ENCODE results near the gene SOS1. TPM values are rescaled to one million over a fixed set of nuclear protein-coding genes. Genes with fewer than 3 reads are reported as not detected.

Gene SOS1
- total RNA-seq, 4 donors from 2014 or later, result 23.1 to 70.8 (median 31.6) TPM

- ATAC-seq (ENCODE audit: low FRiP score), result no peak
- TF ChIP-seq, protein P1, sequence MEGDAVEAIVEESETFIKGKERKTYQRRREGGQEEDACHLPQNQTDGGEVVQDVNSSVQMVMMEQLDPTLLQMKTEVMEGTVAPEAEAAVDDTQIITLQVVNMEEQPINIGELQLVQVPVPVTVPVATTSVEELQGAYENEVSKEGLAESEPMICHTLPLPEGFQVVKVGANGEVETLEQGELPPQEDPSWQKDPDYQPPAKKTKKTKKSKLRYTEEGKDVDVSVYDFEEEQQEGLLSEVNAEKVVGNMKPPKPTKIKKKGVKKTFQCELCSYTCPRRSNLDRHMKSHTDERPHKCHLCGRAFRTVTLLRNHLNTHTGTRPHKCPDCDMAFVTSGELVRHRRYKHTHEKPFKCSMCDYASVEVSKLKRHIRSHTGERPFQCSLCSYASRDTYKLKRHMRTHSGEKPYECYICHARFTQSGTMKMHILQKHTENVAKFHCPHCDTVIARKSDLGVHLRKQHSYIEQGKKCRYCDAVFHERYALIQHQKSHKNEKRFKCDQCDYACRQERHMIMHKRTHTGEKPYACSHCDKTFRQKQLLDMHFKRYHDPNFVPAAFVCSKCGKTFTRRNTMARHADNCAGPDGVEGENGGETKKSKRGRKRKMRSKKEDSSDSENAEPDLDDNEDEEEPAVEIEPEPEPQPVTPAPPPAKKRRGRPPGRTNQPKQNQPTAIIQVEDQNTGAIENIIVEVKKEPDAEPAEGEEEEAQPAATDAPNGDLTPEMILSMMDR (IDR thresholded peaks at IDR 0.05), result no peak
These were observed 40.7 kb downstream of the SOS1 start for GRCh38 chr2:39080152-39080551.

DNA sequence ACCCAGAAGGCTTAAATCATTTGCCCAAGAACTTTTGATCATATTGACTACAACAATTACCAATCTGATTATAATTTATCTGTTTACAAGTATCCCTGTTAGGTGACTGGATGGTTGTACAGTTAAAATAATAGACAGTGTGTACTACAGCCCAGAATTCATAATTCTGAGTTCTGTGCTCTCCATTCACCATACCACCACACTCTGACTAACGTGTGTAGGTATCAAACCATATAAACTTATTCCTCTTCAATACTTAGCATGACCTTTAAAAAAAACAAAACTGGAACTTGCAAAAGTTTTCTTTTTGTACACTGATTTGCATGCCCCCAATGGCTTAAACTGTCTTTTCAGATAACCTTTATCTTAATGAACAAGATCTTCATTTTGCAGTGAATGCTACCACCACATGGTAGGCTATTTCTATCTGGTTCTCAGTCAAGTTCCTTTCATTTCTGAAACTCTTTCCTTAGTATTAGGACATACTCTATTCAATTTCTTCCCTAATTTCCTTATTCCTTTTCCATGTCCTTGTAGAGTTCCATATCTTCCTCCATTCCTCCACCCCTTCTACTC lies 50.9 kb downstream of the SOS1 start:
- no peak for ATAC-seq (ENCODE audit: low FRiP score)
- DNase-seq (ENCODE audit: low spot score), result no peak
- TF ChIP-seq, protein P1 (IDR thresholded peaks at IDR 0.05), result no peak

More at GRCh38 chr2:39080152-39080551, 40.7 kb downstream of the SOS1 start:
- no peak for DNase-seq (ENCODE audit: low spot score)

- ATAC-seq (ENCODE audit: low FRiP score), result no peak
These were observed 51.7 kb downstream of the SOS1 start for GRCh38 chr2:39069136-39069515.

DNA sequence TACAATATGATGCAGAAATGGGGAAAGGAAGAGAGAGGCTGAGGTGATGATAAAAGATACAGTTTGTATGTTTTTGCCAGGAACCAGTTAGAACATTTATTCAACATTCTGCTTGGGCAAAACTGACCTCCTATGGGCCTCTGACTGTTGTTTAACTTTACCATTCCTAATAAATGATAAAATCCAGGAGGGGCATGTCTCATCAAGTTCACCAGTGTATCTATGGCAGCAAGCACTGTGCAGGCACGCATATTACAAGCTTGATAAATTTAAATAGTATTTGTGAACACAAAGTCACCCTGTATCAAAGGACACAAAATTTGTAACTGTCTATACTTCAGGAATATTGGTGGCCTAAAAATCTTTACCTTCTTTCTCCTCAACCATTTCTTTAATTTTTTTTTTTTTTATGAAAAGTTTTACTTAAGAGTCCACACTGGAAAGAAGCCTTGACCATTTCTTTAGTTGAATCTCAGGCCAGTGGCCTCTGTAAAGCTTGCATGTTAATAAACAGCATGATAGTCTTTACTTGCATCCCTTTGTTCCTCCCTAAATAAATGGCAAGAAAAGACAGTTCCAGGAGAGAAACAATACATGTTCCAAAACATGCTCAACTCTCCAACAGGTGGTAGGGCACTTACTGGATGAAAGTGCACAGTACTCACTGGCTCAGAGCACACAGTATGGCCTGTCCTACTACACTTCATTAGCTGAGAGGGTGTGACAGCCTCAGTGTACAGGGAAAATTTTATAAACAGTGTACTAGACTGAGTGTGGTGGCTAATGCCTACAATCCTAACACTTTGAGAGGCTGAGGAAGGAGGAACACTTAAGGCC lies 52.3 kb downstream of the SOS1 start:
- no peak for DNase-seq (ENCODE audit: low spot score)
- TF ChIP-seq, protein P1 (IDR thresholded peaks at IDR 0.05), result no peak
- ATAC-seq (ENCODE audit: low FRiP score), result no peak

More at GRCh38 chr2:39069136-39069515, 51.7 kb downstream of the SOS1 start:
- TF ChIP-seq, protein P1 (IDR thresholded peaks at IDR 0.05), result no peak
- no peak for DNase-seq (ENCODE audit: low spot score)

GRCh38 chr2:39065616-39066015 lies 55.2 kb downstream of the SOS1 start:
- TF ChIP-seq, protein P1 (IDR thresholded peaks at IDR 0.05), result no peak
- DNase-seq (ENCODE audit: low spot score), result no peak
- ATAC-seq (ENCODE audit: low FRiP score), result no peak

DNA sequence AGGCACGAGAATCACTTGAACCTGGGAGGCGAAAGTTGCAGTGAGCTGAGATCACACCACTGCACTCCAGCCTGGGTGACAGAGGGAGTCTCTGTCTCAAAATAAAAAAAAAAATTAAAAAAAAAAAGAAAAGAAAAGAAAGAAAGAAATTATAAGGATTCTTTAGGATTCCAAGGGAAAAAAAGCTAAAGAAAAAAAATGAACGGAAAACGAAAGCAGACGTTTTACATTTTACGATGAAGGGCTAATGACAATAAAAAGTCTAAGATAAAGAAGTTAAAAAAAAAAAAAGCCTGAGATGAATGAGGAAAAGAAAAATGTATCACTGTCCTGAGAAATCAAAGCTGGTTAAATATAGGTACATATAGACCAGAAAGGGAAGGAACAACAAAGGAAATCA lies 58.5 kb downstream of the SOS1 start:
- TF ChIP-seq, protein P1 (IDR thresholded peaks at IDR 0.05), result no peak
- DNase-seq (ENCODE audit: low spot score), result no peak
- no peak for ATAC-seq (ENCODE audit: low FRiP score)

- no peak for DNase-seq (ENCODE audit: low spot score)
- no peak for ATAC-seq (ENCODE audit: low FRiP score)
- TF ChIP-seq, protein P1 (IDR thresholded peaks at IDR 0.05), result no peak
These were observed 59.6 kb downstream of the SOS1 start for GRCh38 chr2:39061280-39061679.
